Neural cell (in vitro differentiated cells): ENCODE data around the gene CCR5.

Source experiments
- EZH2 ChIP-seq: fragments of 200-600, 300-800 bp; shearing (Covaris generic), sonication (generic); IDR thresholded peaks from 2 replicates; pipeline ENCODE4 v1.6.1; 2014; ENCODE audit warnings: antibody characterized with exemption, low read length, borderline replicate concordance, mild to moderate bottlenecking; ENCODE audit not compliant: insufficient read depth, poor library complexity, severe bottlenecking
- POLR2AphosphoS5 ChIP-seq: IDR thresholded peaks from 2 replicates; pipeline ENCODE4 v1.6.1; 2012
- SMC3 ChIP-seq: fragments of 450-650 bp; conservative IDR thresholded peaks from 2 replicates; pipeline ENCODE4 v1.6.1; 2014; ENCODE audit warnings: antibody characterized with exemption, mild to moderate bottlenecking, moderate library complexity; ENCODE audit not compliant: poor library complexity
- TAF1 ChIP-seq: IDR thresholded peaks from 2 replicates; pipeline ENCODE4 v1.6.1; 2012; ENCODE audit warnings: low read depth
- TF ChIP-seq, protein P1 (sequence below): fragments of 450-650 bp; IDR thresholded peaks from 2 replicates; pipeline ENCODE4 v1.5.1; 2014; ENCODE audit warnings: antibody characterized with exemption, mild to moderate bottlenecking, moderate library complexity; ENCODE audit not compliant: poor library complexity, severe bottlenecking

DNA sequence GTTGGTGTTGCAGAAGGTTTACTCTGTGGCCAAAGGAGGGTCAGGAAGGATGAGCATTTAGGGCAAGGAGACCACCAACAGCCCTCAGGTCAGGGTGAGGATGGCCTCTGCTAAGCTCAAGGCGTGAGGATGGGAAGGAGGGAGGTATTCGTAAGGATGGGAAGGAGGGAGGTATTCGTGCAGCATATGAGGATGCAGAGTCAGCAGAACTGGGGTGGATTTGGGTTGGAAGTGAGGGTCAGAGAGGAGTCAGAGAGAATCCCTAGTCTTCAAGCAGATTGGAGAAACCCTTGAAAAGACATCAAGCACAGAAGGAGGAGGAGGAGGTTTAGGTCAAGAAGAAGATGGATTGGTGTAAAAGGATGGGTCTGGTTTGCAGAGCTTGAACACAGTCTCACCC, 4.0 kb downstream of the CCR5 start:
- TF ChIP-seq SMC3 (no peak), POLR2AphosphoS5 (no peak), EZH2 (no peak), TAF1 (no peak)
- TF ChIP-seq, protein P1, sequence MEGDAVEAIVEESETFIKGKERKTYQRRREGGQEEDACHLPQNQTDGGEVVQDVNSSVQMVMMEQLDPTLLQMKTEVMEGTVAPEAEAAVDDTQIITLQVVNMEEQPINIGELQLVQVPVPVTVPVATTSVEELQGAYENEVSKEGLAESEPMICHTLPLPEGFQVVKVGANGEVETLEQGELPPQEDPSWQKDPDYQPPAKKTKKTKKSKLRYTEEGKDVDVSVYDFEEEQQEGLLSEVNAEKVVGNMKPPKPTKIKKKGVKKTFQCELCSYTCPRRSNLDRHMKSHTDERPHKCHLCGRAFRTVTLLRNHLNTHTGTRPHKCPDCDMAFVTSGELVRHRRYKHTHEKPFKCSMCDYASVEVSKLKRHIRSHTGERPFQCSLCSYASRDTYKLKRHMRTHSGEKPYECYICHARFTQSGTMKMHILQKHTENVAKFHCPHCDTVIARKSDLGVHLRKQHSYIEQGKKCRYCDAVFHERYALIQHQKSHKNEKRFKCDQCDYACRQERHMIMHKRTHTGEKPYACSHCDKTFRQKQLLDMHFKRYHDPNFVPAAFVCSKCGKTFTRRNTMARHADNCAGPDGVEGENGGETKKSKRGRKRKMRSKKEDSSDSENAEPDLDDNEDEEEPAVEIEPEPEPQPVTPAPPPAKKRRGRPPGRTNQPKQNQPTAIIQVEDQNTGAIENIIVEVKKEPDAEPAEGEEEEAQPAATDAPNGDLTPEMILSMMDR = no peak
